GM23248 (cell line): ENCODE measurements around the gene CCDC85B. TPM values are rescaled to one million over a fixed set of nuclear protein-coding genes. Genes with fewer than 3 reads are reported as not detected.
A peak's percentile ranks its signal among the peaks of the same experiment; 100 is the strongest.

Experiments
- DNase-seq: peaks from one replicate; pipeline ENCODE4 v3.0.0-alpha.2; 2015
- H2AFZ ChIP-seq: fragments of 200-600 bp; sonication (generic); 2 replicates; pipeline ENCODE4 v1.6.1; 2016; ENCODE audit warnings: antibody characterized with exemption
- H3F3A ChIP-seq: fragments of 200-600 bp; sonication (generic); 2 replicates; pipeline ENCODE4 v1.6.1; 2016; ENCODE audit warnings: mild to moderate bottlenecking, antibody characterized with exemption, mixed run types; ENCODE audit not compliant: insufficient read depth
- H3K27ac ChIP-seq: fragments of 200-600 bp; sonication (generic); 2 replicates; pipeline ENCODE4 v1.5.1; 2016; ENCODE audit warnings: mild to moderate bottlenecking
- H3K27me3 ChIP-seq: fragments of 200-600 bp; sonication (generic); replicated peaks from 2 replicates; pipeline ENCODE4 v1.6.1; 2016; ENCODE audit warnings: mild to moderate bottlenecking; ENCODE audit not compliant: insufficient read depth
- H3K36me3 ChIP-seq: fragments of 200-600 bp; sonication (generic); 2 replicates; pipeline ENCODE4 v1.6.1; 2016; ENCODE audit warnings: low read depth, mild to moderate bottlenecking
- H3K4me1 ChIP-seq: fragments of 200-600 bp; sonication (generic); 2 replicates; pipeline ENCODE4 v1.6.1; 2016; ENCODE audit warnings: mild to moderate bottlenecking; ENCODE audit not compliant: insufficient read depth
- H3K4me2 ChIP-seq: fragments of 200-600 bp; sonication (generic); one replicate; pipeline ENCODE4 v1.6.1; 2016; ENCODE audit warnings: mild to moderate bottlenecking; ENCODE audit not compliant: unreplicated experiment
- H3K4me3 ChIP-seq: fragments of 200-600 bp; sonication (generic); 2 replicates; pipeline ENCODE4 v1.5.1; 2016; ENCODE audit warnings: mild to moderate bottlenecking
- H3K79me2 ChIP-seq: fragments of 200-600 bp; sonication (generic); 2 replicates; pipeline ENCODE4 v1.6.1; 2016; ENCODE audit warnings: mild to moderate bottlenecking; ENCODE audit not compliant: insufficient read depth
- H3K9ac ChIP-seq: fragments of 200-600 bp; sonication (generic); 2 replicates; pipeline ENCODE4 v1.6.1; 2016; ENCODE audit warnings: mild to moderate bottlenecking
- H3K9me2 ChIP-seq: fragments of 200-600 bp; sonication (generic); 2 replicates; pipeline ENCODE4 v1.6.1; 2016; ENCODE audit warnings: mixed run types, mild to moderate bottlenecking, moderate library complexity; ENCODE audit not compliant: insufficient read depth
- H3K9me3 ChIP-seq: fragments of 200-600 bp; sonication (generic); one replicate; pipeline ENCODE4 v1.6.1; 2017; ENCODE audit warnings: low read depth
- H4K20me1 ChIP-seq: fragments of 200-600 bp; sonication (generic); 2 replicates; pipeline ENCODE4 v1.6.0; 2016; ENCODE audit not compliant: insufficient read depth
- EZH2 ChIP-seq: fragments of 200-600 bp; sonication (generic); IDR thresholded peaks from 2 replicates; pipeline ENCODE4 v1.6.1; 2018; ENCODE audit warnings: antibody characterized with exemption, mild to moderate bottlenecking; ENCODE audit not compliant: insufficient read depth, poor library complexity, severe bottlenecking
- EZH2phosphoT487 ChIP-seq: fragments of 200-600 bp; sonication (generic); IDR thresholded peaks from 2 replicates; pipeline ENCODE4 v1.6.1; 2018; ENCODE audit warnings: antibody characterized with exemption, moderate library complexity, mild to moderate bottlenecking, low read depth; ENCODE audit not compliant: insufficient read depth
- WGBS, 2 experiments: methylation state at CpG; one replicate each; pipeline ENCODE4 v1.1.6; 2015 to 2017; ENCODE audit warnings: low lambda C conversion rate in 2 of 2, low coverage in 1 of 2; ENCODE audit errors: missing lambda C conversion rate in 2 of 2; 5-methylcytosine and 5-hydroxymethylcytosine counted together
- in situ Hi-C: fragments of 300-500 bp; cut with MboI; formaldehyde crosslinking; loops from 2 replicates; pipeline ENCODE4 v1.15.0; 2020
- polyA plus RNA-seq: library from polyadenylated mRNA; unstranded; fragments of >200 nt; fragmentation: Nextera tagmentation; extraction: Ambion mirVana; gene quantifications from 2 replicates; pipeline ENCODE4 v1.2.1, GENCODE V29; 2016
- total RNA-seq: library from RNA; depleted of rRNA; stranded (reverse); fragments of >200 nt; shearing (Covaris generic); gene quantifications from 2 replicates; pipeline ENCODE4 v1.2.3, GENCODE V29; 2014

The CCDC85B gene
- total and polyA plus RNA-seq, 2 experiments from 2014 or later = 116 to 143 TPM

GRCh38 chr11:65873318-65874156 lies 16.9 kb upstream of the CCDC85B start:
- in situ Hi-C loops = no loop called here
- Histone ChIP-seq H3K4me1 (peaks cover 16% of the 10 kb centered on the region), H2AFZ (peak overlapping the region; percentile 87), H3K9me2 (no peaks in the 10 kb centered on the region), H3K36me3 (peaks cover 9% of the 10 kb centered on the region; the same call in 1 of the 2 replicates), H3K27me3 (no peaks in the 10 kb centered on the region), H3K27ac (peak overlapping the region; percentile 74), H3K4me3 (peak overlapping the region; percentile 85), H3K79me2 (peaks cover 41% of the 10 kb centered on the region), H3K9me3 (no peaks in the 10 kb centered on the region), H3K9ac (peak overlapping the region; percentile 93), H3F3A (peaks cover 20% of the 10 kb centered on the region), H4K20me1 (no peaks in the 10 kb centered on the region), H3K4me2 (peak overlapping the region; percentile 89)
- WGBS, 2 experiments = 11% methylated on average over 45 to 47 of the region's 54 CpGs
- peak; percentile 98 for DNase-seq
- TF ChIP-seq EZH2 (no peak), EZH2phosphoT487 (no peak)

GRCh38 chr11:65879617-65880016 lies 10.9 kb upstream of the CCDC85B start, which contains the start of gene CTSW:
TSS of gene CTSW (plus strand) at chr11:65879837. CDS start at chr11:65879855, 18 bp downstream.
- no peaks in the 10 kb centered on the region for H4K20me1 ChIP-seq
- no peak for TF ChIP-seq EZH2phosphoT487
- 64 to 68% methylated on average over 7 of the region's 7 CpGs for WGBS, 2 experiments
- H3K4me3 ChIP-seq = no peak within 1 kb of the TSS
- in situ Hi-C loops = loop anchor here (10.0 kb wide), 1 partner anchor 105 kb away; no protein-coding TSS in a partner anchor
- no peaks in the 10 kb centered on the region for H3K4me1 ChIP-seq
- H3K27ac ChIP-seq = no peak within 1 kb of the TSS
- no peaks in the 10 kb centered on the region for H3K9me2 ChIP-seq
- peaks cover 11% of the 10 kb centered on the region; the same call in 1 of the 2 replicates for H3K36me3 ChIP-seq
- no peak within 1 kb of the TSS for H3K9ac ChIP-seq
- H3K4me2 ChIP-seq = no peak within 1 kb of the TSS
- H3K27me3 ChIP-seq = no peaks in the 10 kb centered on the region
- H3K79me2 ChIP-seq = peaks cover 17% of the 10 kb centered on the region
- H2AFZ ChIP-seq = no peak within 1 kb of the TSS
- H3F3A ChIP-seq = no peaks in the 10 kb centered on the region
- no peak for DNase-seq
- H3K9me3 ChIP-seq = no peaks in the 10 kb centered on the region

GRCh38 chr11:65880027-65880426 lies 10.4 kb upstream of the CCDC85B start:
- H2AFZ ChIP-seq = no peak overlapping the region
- no peak overlapping the region for H3K4me2 ChIP-seq
- no peaks in the 10 kb centered on the region for H3K27me3 ChIP-seq
- no peak overlapping the region for H3K9ac ChIP-seq
- H3K9me2 ChIP-seq = no peaks in the 10 kb centered on the region
- peaks cover 11% of the 10 kb centered on the region; the same call in 1 of the 2 replicates for H3K36me3 ChIP-seq
- no peak for DNase-seq
- H3F3A ChIP-seq = no peaks in the 10 kb centered on the region
- no peaks in the 10 kb centered on the region for H4K20me1 ChIP-seq
- no peaks in the 10 kb centered on the region for H3K9me3 ChIP-seq
- WGBS, 2 experiments = 75 to 79% methylated on average over 7 of the region's 7 CpGs
- H3K27ac ChIP-seq = no peak overlapping the region
- TF ChIP-seq EZH2phosphoT487 (no peak), EZH2 (no peak)
- H3K4me1 ChIP-seq = no peaks in the 10 kb centered on the region
- in situ Hi-C loops = loop anchor here (10.0 kb wide), 1 partner anchor 105 kb away; no protein-coding TSS in a partner anchor
- no peak overlapping the region for H3K4me3 ChIP-seq
- peaks cover 19% of the 10 kb centered on the region for H3K79me2 ChIP-seq

GRCh38 chr11:65880844-65881421 lies 9.5 kb upstream of the CCDC85B start:
- peaks cover 14% of the 10 kb centered on the region; the same call in 1 of the 2 replicates for H3K36me3 ChIP-seq
- H2AFZ ChIP-seq = no peak overlapping the region
- H3K9me3 ChIP-seq = no peaks in the 10 kb centered on the region
- DNase-seq = no peak
- H3K4me3 ChIP-seq = no peak overlapping the region
- H3K4me2 ChIP-seq = no peak overlapping the region
- no peak overlapping the region for H3K27ac ChIP-seq
- H3F3A ChIP-seq = peaks cover 4% of the 10 kb centered on the region; the same call in 1 of the 2 replicates
- H3K27me3 ChIP-seq = no peaks in the 10 kb centered on the region
- in situ Hi-C loops = loop anchor here (10.0 kb wide), 1 partner anchor 104 kb away; no protein-coding TSS in a partner anchor
- no peaks in the 10 kb centered on the region for H3K4me1 ChIP-seq
- TF ChIP-seq EZH2phosphoT487 (no peak), EZH2 (no peak)
- no peaks in the 10 kb centered on the region for H3K9me2 ChIP-seq
- no peaks in the 10 kb centered on the region for H4K20me1 ChIP-seq
- 56 to 64% methylated on average over 7 of the region's 7 CpGs for WGBS, 2 experiments
- H3K79me2 ChIP-seq = peaks cover 28% of the 10 kb centered on the region
- no peak overlapping the region for H3K9ac ChIP-seq
